Vagina (tissue), 2 donors: Measurements from ENCODE around the gene FBXL5. TPM values are rescaled to one million over a fixed set of nuclear protein-coding genes. Genes with fewer than 3 reads are reported as not detected.

Source experiments
- DNase-seq, 2 donors: peaks; one replicate each; pipeline ENCODE4 v3.0.0-alpha.2; 2017; ENCODE audit errors: extremely low spot score in 2 of 2
- H3K27ac ChIP-seq: fragments of 200-600 bp; sonication (generic); one replicate; pipeline ENCODE4 v1.5.1; 2019
- H3K27me3 ChIP-seq: fragments of 200-600 bp; sonication (generic); one replicate; pipeline ENCODE4 v1.5.1; 2019
- H3K36me3 ChIP-seq, 2 donors: fragments of 200-600 bp; sonication (generic); one replicate each; pipeline ENCODE4 v1.5.1; 2017 to 2019
- H3K4me1 ChIP-seq: fragments of 200-600 bp; sonication (generic); one replicate; pipeline ENCODE4 v1.5.1; 2019
- H3K4me3 ChIP-seq, 2 donors: fragments of 200-600 bp; sonication (generic); 1 replicate in 1 of 2; 2 replicates in 1 of 2; pipeline ENCODE4 v1.5.1; 2016 to 2019
- H3K9me3 ChIP-seq: fragments of 200-600 bp; sonication (generic); one replicate; pipeline ENCODE4 v1.5.1; 2019
- CTCF ChIP-seq, 3 experiments: fragments of 450-650 bp in 2 of 3; fragments of 200-600 bp in 1 of 3; sonication (generic) in 1 of 3; IDR thresholded peaks; one replicate each; pipeline ENCODE4 v1.5.1; 2017 to 2019; ENCODE audit warnings: antibody characterized with exemption in 3 of 3, mild to moderate bottlenecking in 2 of 3, moderate library complexity in 2 of 3
- POLR2A ChIP-seq, 2 donors: fragments of 450-650 bp; IDR thresholded peaks; one replicate each; pipeline ENCODE4 v1.6.1; 2017; ENCODE audit warnings: antibody characterized with exemption in 2 of 2, mild to moderate bottlenecking in 2 of 2, moderate library complexity in 2 of 2
- POLR2AphosphoS5 ChIP-seq, 2 donors: sonication (generic); formaldehyde crosslinking; IDR thresholded peaks; one replicate each; pipeline ENCODE4 v1.9.0; 2017; ENCODE audit warnings: antibody characterized with exemption in 2 of 2, mild to moderate bottlenecking in 2 of 2, low read depth in 1 of 2; ENCODE audit not compliant: insufficient read depth in 1 of 2
- intact Hi-C: fragments of 100-400 bp; cut with DNase I; formaldehyde crosslinking; loops from one replicate; pipeline ENCODE4 v1.15.1; 2023
- total RNA-seq: library from RNA; depleted of rRNA; stranded (reverse); fragments of >200 nt; gene quantifications from one replicate; pipeline ENCODE4 v1.2.3, GENCODE V29; 2016

The FBXL5 gene
- total RNA-seq, 1 donor from 2014 or later, result 103 TPM

GRCh38 chr4:15667006-15667405 lies 11.8 kb upstream of the FBXL5 start:
- no peak overlapping the region for H3K27ac ChIP-seq
- no peaks in the 10 kb centered on the region for H3K9me3 ChIP-seq
- H3K4me3 ChIP-seq, result no peak overlapping the region
- DNase-seq, result no peak
- no peak for TF ChIP-seq CTCF (IDR thresholded peaks at IDR 0.05)
- no peak for TF ChIP-seq POLR2AphosphoS5 (IDR thresholded peaks at IDR 0.05; ENCODE audit: insufficient read depth in 1 of 2, low read depth in 1 of 2)
- TF ChIP-seq POLR2A (IDR thresholded peaks at IDR 0.05), result no peak
- H3K4me1 ChIP-seq, result no peaks in the 10 kb centered on the region
- H3K27me3 ChIP-seq, result no peaks in the 10 kb centered on the region
- no peaks in the 10 kb centered on the region for H3K36me3 ChIP-seq
- intact Hi-C loops, result no loop called here

- DNase-seq, result no peak
- intact Hi-C loops, result no loop called here
- TF ChIP-seq CTCF (IDR thresholded peaks at IDR 0.05) (no peak), POLR2AphosphoS5 (IDR thresholded peaks at IDR 0.05; ENCODE audit: insufficient read depth in 1 of 2, low read depth in 1 of 2) (peak in 1 of 2 donors; percentile 76)
- no peaks in the 10 kb centered on the region for H3K27me3 ChIP-seq
- no peaks in the 10 kb centered on the region for H3K4me1 ChIP-seq
- H3K4me3 ChIP-seq, result no peak overlapping the region
- H3K36me3 ChIP-seq, result no peaks in the 10 kb centered on the region
- H3K9me3 ChIP-seq, result no peaks in the 10 kb centered on the region
- no peak overlapping the region for H3K27ac ChIP-seq
Observed at GRCh38 chr4:15665753-15666365, 10.7 kb upstream of the FBXL5 start.

GRCh38 chr4:15659768-15660570 lies 4.8 kb upstream of the FBXL5 start:
- no peak for TF ChIP-seq POLR2AphosphoS5 (IDR thresholded peaks at IDR 0.05; ENCODE audit: insufficient read depth in 1 of 2, low read depth in 1 of 2)
- no peak for TF ChIP-seq CTCF (IDR thresholded peaks at IDR 0.05)
- no peak for TF ChIP-seq POLR2A (IDR thresholded peaks at IDR 0.05)
- DNase-seq, result no peak
- H3K4me1 ChIP-seq, result no peaks in the 10 kb centered on the region

GRCh38 chr4:15658781-15659180 lies 3.6 kb upstream of the FBXL5 start:
- TF ChIP-seq CTCF (IDR thresholded peaks at IDR 0.05) (no peak), POLR2AphosphoS5 (IDR thresholded peaks at IDR 0.05; ENCODE audit: insufficient read depth in 1 of 2, low read depth in 1 of 2) (no peak), POLR2A (IDR thresholded peaks at IDR 0.05) (no peak)
- H3K9me3 ChIP-seq, result no peaks in the 10 kb centered on the region
- no peaks in the 10 kb centered on the region for H3K27me3 ChIP-seq
- intact Hi-C loops, result loop anchor here (10.0 kb wide), 1 partner anchor 184 kb away; no protein-coding TSS in a partner anchor
- no peak for DNase-seq
- no peak overlapping the region for H3K4me3 ChIP-seq
- H3K27ac ChIP-seq, result no peak overlapping the region
- H3K4me1 ChIP-seq, result peaks cover 5% of the 10 kb centered on the region
- no peaks in the 10 kb centered on the region for H3K36me3 ChIP-seq

More at GRCh38 chr4:15659768-15660570, 4.8 kb upstream of the FBXL5 start:
- Histone ChIP-seq H3K4me3 (no peak overlapping the region), H3K27ac (no peak overlapping the region), H3K9me3 (no peaks in the 10 kb centered on the region), H3K36me3 (no peaks in the 10 kb centered on the region), H3K27me3 (no peaks in the 10 kb centered on the region)
- intact Hi-C loops, result loop anchor here (10.0 kb wide), 1 partner anchor 185 kb away; no protein-coding TSS in a partner anchor
